AG10803 (cell line): ENCODE measurements around the gene CPSF4.

Experiments
- DNase-seq: peaks from one replicate; pipeline ENCODE4 v3.0.0; 2010; ENCODE audit warnings: low read depth
- H3K4me3 ChIP-seq: 2 replicates; pipeline ENCODE4 v1.5.1; 2011; ENCODE audit warnings: mild to moderate bottlenecking, low read length, control low read depth
- CTCF ChIP-seq: conservative IDR thresholded peaks from 2 replicates; pipeline ENCODE4 v1.5.1; 2011; ENCODE audit warnings: mild to moderate bottlenecking, low read length, control low read depth, inconsistent platforms

The CPSF4 gene

GRCh38 chr7:99419323-99420021, 19.3 kb upstream of the CPSF4 start:
- no peak overlapping the region for H3K4me3 ChIP-seq
- no peak for TF ChIP-seq CTCF
- no peak for DNase-seq

- no peak for TF ChIP-seq CTCF
- DNase-seq = no peak
- no peak overlapping the region for H3K4me3 ChIP-seq
These were observed 18.5 kb upstream of the CPSF4 start for GRCh38 chr7:99420213-99420612.

DNA sequence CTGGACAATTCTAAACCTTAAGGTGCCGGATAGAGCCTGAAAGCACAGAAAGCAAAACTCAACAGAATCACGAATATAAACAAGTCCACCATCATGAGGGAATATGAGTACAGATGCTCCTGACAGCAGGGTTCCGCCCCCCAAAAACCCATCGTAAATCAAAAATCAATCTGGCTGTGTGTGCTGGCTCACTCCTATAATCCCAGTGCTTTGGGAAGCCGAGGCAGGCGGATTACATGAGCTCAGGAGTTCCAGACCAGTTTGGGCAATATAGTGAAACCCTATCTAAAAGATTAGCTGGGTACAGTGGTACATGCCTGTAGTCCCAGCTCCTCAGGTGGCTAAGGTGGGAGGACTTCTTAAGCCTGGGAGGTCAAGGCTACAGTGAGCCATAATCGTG, 17.8 kb upstream of the CPSF4 start:
- H3K4me3 ChIP-seq = no peak overlapping the region
- DNase-seq = no peak
- no peak for TF ChIP-seq CTCF

GRCh38 chr7:99422186-99422585, 16.6 kb upstream of the CPSF4 start:
- no peak for DNase-seq
- no peak for TF ChIP-seq CTCF
- no peak overlapping the region for H3K4me3 ChIP-seq

DNA sequence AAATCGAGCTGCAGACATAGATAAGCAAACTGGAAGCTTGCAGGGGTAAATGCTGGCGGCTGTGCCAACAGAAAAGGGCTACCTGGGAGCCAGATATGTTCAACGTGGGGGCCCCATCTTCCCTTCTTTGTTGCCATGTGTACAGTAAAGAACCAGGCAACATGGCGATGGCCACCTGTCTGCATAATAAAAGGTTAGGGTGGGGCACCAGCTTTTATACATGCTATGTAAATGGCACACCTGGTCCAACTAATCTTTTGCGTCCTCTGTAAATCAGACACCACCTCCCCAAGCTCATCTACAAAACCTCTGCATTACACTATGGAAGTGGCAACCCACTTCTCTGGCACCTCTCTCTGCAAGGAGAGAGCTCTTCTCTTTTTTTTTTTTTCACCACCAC, 16.1 kb upstream of the CPSF4 start:
- no peak for DNase-seq
- H3K4me3 ChIP-seq = no peak overlapping the region
- no peak for TF ChIP-seq CTCF

GRCh38 chr7:99424932-99425730, 13.6 kb upstream of the CPSF4 start:
- H3K4me3 ChIP-seq = no peak overlapping the region
- no peak for TF ChIP-seq CTCF
- DNase-seq = no peak
